ENCODE data around the gene ACSBG1. TPM values are rescaled to one million over a fixed set of nuclear protein-coding genes. Genes with fewer than 3 reads are reported as not detected.

Gene ACSBG1, protein sequence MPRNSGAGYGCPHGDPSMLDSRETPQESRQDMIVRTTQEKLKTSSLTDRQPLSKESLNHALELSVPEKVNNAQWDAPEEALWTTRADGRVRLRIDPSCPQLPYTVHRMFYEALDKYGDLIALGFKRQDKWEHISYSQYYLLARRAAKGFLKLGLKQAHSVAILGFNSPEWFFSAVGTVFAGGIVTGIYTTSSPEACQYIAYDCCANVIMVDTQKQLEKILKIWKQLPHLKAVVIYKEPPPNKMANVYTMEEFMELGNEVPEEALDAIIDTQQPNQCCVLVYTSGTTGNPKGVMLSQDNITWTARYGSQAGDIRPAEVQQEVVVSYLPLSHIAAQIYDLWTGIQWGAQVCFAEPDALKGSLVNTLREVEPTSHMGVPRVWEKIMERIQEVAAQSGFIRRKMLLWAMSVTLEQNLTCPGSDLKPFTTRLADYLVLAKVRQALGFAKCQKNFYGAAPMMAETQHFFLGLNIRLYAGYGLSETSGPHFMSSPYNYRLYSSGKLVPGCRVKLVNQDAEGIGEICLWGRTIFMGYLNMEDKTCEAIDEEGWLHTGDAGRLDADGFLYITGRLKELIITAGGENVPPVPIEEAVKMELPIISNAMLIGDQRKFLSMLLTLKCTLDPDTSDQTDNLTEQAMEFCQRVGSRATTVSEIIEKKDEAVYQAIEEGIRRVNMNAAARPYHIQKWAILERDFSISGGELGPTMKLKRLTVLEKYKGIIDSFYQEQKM
- 0.07 and 0.35 TPM in 2 replicates for total RNA-seq

DNA sequence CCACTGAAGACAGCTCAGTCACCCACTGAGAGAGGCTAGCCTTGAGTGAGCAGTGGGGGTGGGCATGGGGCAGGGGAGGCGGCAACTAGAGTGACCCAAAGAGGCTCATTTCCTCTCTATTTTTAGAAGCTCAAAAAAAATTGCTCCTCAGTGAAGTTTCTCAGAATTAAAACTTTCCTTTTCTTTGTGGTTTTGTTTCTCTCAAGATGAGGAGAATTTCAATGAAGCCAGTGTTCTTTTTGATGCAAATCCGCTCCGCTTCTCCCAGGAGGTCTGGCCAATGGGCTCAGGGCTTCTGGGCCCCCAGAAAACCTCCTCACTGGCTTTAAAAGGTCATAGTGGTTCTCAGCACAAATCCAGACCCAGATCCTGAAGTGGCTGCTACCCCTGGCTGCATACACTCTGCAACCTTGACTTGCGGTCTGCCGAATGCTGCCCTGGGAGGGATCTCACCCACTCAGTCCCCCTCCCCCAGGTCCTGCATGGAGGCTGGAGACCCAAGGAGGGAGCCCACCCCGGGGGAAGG is at the start of gene ACSBG1:
Gene ACSBG1 (minus strand): TSS at position 51 of the 526 bp plus-strand sequence. CDS start 64 bp downstream, outside the sequence.
- no peak within 1 kb of the TSS for H3K4me3 ChIP-seq (ENCODE audit: low read depth, low read length)
- DNase-seq (ENCODE audit: low read depth), result no peak
- TF ChIP-seq CTCF (conservative IDR thresholded peaks at IDR 0.05; ENCODE audit: low read depth, low read length), result no peak

DNA sequence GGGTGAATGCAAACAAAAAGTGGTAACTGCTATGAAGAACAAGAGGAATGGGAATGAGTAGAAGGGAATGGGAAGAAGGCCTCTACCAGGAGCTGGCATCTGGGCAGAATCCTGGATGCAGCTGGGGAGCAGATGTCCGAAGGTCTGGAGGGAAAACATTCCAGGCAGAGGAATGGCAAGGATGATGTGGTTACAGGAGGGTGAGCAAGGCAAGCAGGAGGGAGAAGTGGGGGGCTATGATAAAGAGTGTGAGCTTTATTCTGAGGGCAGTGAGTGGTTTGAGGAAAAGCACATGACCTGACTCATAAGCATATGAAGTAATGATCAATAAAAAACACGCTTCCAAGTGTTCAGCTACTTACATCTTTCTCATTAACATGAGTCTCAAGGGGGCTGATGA is 48.0 kb upstream of the ACSBG1 start:
- TF ChIP-seq CTCF (conservative IDR thresholded peaks at IDR 0.05; ENCODE audit: low read depth, low read length), result no peak
- no peak for DNase-seq (ENCODE audit: low read depth)
- no peak overlapping the region for H3K4me3 ChIP-seq (ENCODE audit: low read depth, low read length)

GRCh38 chr15:78280319-78281072 is 46.1 kb upstream of the ACSBG1 start:
- H3K4me3 ChIP-seq (ENCODE audit: low read depth, low read length), result no peak overlapping the region
- TF ChIP-seq CTCF (conservative IDR thresholded peaks at IDR 0.05; ENCODE audit: low read depth, low read length), result no peak
- DNase-seq (ENCODE audit: low read depth), result no peak

DNA sequence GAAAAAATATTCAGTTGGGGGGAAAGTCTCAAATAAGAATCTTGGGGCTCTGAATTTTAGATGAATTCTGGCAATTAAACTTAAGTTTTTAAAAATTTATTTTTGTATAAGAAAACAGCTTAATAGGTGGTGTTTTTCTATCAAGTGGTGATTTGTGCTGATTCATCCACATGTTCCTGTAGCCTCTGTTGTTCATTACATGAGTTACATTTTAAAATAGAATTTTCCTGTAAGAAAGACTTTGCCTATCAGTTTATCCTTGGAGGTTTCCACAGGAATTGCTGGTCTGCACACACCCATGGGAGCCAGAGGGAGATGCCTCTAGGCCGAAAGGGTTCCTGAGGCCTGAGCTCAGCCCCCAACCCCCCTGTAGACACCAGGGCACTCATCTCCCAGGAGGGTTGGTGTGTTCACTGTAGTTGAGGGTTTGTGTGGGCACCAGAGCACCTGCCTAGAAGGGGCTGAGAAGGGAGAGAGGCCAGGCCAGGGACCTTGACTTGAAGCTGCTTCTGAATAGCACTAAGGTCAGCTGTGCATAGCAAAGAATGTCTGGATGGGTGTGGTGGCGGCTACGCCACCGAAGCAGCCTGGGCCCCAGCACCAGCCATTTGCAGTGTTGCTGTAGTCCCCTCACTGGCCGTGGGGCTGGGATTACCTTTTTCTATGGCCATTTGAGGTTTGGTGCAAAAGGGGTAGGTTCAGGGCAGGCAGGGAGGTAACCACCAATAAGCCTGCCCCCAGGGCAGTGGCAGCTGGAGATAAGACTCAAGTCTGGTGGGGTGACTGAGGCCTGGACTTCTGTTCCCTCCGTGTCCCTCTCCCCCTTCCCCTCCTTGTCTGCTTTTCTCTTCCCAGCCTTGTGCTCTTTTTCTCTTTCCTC is 41.9 kb upstream of the ACSBG1 start:
- no peak for DNase-seq (ENCODE audit: low read depth)
- TF ChIP-seq CTCF (conservative IDR thresholded peaks at IDR 0.05; ENCODE audit: low read depth, low read length), result no peak
- no peak overlapping the region for H3K4me3 ChIP-seq (ENCODE audit: low read depth, low read length)

GRCh38 chr15:78274994-78275393 is 40.6 kb upstream of the ACSBG1 start:
- H3K4me3 ChIP-seq (ENCODE audit: low read depth, low read length), result no peak overlapping the region
- DNase-seq (ENCODE audit: low read depth), result no peak
- TF ChIP-seq CTCF (conservative IDR thresholded peaks at IDR 0.05; ENCODE audit: low read depth, low read length), result no peak

DNA sequence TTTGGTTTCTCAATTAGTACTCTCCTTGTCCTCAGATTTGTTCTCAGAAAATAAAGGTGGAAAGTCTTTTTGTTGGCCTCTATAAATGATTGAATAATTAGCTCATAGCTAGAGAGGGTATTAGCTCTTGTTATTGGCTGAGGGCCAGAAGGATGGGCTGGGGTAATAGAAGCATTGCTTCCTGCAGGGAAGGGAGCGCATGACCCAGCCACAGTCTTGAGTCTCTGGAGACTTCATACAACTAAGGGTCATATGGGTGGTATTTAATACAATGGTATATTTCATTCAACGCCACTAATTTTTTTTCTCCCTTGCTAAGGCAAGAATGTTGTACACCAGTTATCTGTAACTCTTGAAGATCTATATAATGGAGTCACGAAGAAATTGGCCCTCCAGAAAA is 38.4 kb upstream of the ACSBG1 start:
- TF ChIP-seq CTCF (conservative IDR thresholded peaks at IDR 0.05; ENCODE audit: low read depth, low read length), result no peak
- DNase-seq (ENCODE audit: low read depth), result no peak
- peak overlapping the region; percentile 16 for H3K4me3 ChIP-seq (ENCODE audit: low read depth, low read length)
